Measurements from ENCODE around the gene STK32B. TPM values are rescaled to one million over a fixed set of nuclear protein-coding genes. Genes with fewer than 3 reads are reported as not detected.

The STK32B gene
- total RNA-seq, 1 experiment from 2014 or later: 11.6 TPM

GRCh38 chr4:5118994-5119835, 67.9 kb downstream of the STK32B start:
- no TSS peak for BruUV-seq (replicated peaks)
- intact Hi-C loops (cut with micrococcal nuclease; ENCODE audit: unreplicated experiment) (no loop called here), in situ Hi-C loops (cut with HindIII; ENCODE audit: low pct_unique_long_range_greater_than_20kb, low sequenced_read_pairs) (no loop called here)
- no peaks in the 10 kb centered on the region for H3K27me3 ChIP-seq (ENCODE audit: control insufficient read depth, insufficient read depth, low read length)
- ATAC-seq: peak; percentile 62
- peak overlapping the region; percentile 69 for H3K27ac ChIP-seq (ENCODE audit: low read length)
- CTCF ChIA-PET: no interaction called here
- DNase-seq (ENCODE audit: low read depth, low spot score): no peak
- H3K4me1 ChIP-seq (ENCODE audit: control insufficient read depth, insufficient read depth, low read length): peaks cover 9% of the 10 kb centered on the region
- H3K36me3 ChIP-seq (ENCODE audit: control insufficient read depth, insufficient read depth, low read length): no peaks in the 10 kb centered on the region
- POLR2A ChIA-PET: no interaction called here
- H3K9me3 ChIP-seq (ENCODE audit: control insufficient read depth, insufficient read depth, low read depth, low read length): no peaks in the 10 kb centered on the region
- peak overlapping the region; percentile 30 to 58 for H3K4me3 ChIP-seq (ENCODE audit: low read depth in 2 of 2, low read length in 2 of 2)
- TF ChIP-seq, protein P1, sequence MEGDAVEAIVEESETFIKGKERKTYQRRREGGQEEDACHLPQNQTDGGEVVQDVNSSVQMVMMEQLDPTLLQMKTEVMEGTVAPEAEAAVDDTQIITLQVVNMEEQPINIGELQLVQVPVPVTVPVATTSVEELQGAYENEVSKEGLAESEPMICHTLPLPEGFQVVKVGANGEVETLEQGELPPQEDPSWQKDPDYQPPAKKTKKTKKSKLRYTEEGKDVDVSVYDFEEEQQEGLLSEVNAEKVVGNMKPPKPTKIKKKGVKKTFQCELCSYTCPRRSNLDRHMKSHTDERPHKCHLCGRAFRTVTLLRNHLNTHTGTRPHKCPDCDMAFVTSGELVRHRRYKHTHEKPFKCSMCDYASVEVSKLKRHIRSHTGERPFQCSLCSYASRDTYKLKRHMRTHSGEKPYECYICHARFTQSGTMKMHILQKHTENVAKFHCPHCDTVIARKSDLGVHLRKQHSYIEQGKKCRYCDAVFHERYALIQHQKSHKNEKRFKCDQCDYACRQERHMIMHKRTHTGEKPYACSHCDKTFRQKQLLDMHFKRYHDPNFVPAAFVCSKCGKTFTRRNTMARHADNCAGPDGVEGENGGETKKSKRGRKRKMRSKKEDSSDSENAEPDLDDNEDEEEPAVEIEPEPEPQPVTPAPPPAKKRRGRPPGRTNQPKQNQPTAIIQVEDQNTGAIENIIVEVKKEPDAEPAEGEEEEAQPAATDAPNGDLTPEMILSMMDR (IDR thresholded peaks at IDR 0.05): no peak
- no peak for TF ChIP-seq SIN3A (IDR thresholded peaks at IDR 0.05; ENCODE audit: borderline replicate concordance, insufficient read depth, low read depth, low read length)
- no peak for TF ChIP-seq TCF7L2 (IDR thresholded peaks at IDR 0.05; ENCODE audit: low read depth, low read length)
- TF ChIP-seq POLR2AphosphoS5 (IDR thresholded peaks at IDR 0.05; ENCODE audit: low read depth, low read length): no peak
- TF ChIP-seq, protein P2, sequence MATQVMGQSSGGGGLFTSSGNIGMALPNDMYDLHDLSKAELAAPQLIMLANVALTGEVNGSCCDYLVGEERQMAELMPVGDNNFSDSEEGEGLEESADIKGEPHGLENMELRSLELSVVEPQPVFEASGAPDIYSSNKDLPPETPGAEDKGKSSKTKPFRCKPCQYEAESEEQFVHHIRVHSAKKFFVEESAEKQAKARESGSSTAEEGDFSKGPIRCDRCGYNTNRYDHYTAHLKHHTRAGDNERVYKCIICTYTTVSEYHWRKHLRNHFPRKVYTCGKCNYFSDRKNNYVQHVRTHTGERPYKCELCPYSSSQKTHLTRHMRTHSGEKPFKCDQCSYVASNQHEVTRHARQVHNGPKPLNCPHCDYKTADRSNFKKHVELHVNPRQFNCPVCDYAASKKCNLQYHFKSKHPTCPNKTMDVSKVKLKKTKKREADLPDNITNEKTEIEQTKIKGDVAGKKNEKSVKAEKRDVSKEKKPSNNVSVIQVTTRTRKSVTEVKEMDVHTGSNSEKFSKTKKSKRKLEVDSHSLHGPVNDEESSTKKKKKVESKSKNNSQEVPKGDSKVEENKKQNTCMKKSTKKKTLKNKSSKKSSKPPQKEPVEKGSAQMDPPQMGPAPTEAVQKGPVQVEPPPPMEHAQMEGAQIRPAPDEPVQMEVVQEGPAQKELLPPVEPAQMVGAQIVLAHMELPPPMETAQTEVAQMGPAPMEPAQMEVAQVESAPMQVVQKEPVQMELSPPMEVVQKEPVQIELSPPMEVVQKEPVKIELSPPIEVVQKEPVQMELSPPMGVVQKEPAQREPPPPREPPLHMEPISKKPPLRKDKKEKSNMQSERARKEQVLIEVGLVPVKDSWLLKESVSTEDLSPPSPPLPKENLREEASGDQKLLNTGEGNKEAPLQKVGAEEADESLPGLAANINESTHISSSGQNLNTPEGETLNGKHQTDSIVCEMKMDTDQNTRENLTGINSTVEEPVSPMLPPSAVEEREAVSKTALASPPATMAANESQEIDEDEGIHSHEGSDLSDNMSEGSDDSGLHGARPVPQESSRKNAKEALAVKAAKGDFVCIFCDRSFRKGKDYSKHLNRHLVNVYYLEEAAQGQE (IDR thresholded peaks at IDR 0.05; ENCODE audit: insufficient read depth in 1 of 2, low read depth in 2 of 2, low read length in 1 of 2): no peak

DNA sequence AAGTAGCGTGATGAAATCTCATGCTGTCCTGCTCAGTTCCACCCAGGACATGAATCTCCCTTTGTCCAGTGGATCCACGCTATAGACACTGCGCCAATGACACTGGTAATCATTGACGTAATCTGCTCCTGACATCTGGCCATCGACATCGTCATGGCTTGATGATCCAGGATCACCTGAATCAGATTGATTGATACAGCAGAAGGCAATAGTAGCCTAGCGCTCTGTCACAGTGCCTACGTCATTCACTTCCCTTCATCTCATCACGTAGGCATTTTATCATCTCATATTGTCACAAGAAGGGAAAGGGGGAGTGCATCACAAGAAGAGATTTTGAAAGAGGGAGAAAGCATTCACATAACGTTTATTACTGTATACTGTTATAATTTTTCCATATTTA, 68.8 kb downstream of the STK32B start:
- Histone ChIP-seq H3K36me3 (ENCODE audit: control insufficient read depth, insufficient read depth, low read length) (no peaks in the 10 kb centered on the region), H3K27ac (ENCODE audit: low read length) (peak overlapping the region; percentile 69), H3K27me3 (ENCODE audit: control insufficient read depth, insufficient read depth, low read length) (no peaks in the 10 kb centered on the region), H3K4me3 (ENCODE audit: low read depth in 2 of 2, low read length in 2 of 2) (peak overlapping the region; percentile 30 to 58), H3K9me3 (ENCODE audit: control insufficient read depth, insufficient read depth, low read depth, low read length) (no peaks in the 10 kb centered on the region), H3K4me1 (ENCODE audit: control insufficient read depth, insufficient read depth, low read length) (peaks cover 8% of the 10 kb centered on the region)
- no peak for ATAC-seq
- no TSS peak for BruUV-seq (replicated peaks)
- ChIA-PET CTCF (no interaction called here), POLR2A (no interaction called here)
- TF ChIP-seq TCF7L2 (IDR thresholded peaks at IDR 0.05; ENCODE audit: low read depth, low read length) (no peak), SIN3A (IDR thresholded peaks at IDR 0.05; ENCODE audit: borderline replicate concordance, insufficient read depth, low read depth, low read length) (no peak), POLR2AphosphoS5 (IDR thresholded peaks at IDR 0.05; ENCODE audit: low read depth, low read length) (no peak)
- TF ChIP-seq, protein P2 (IDR thresholded peaks at IDR 0.05; ENCODE audit: insufficient read depth in 1 of 2, low read depth in 2 of 2, low read length in 1 of 2): no peak
- TF ChIP-seq, protein P1 (IDR thresholded peaks at IDR 0.05): no peak
- in situ Hi-C loops (cut with HindIII; ENCODE audit: low pct_unique_long_range_greater_than_20kb, low sequenced_read_pairs): no loop called here
- no peak for DNase-seq (ENCODE audit: low read depth, low spot score)
- intact Hi-C loops (cut with micrococcal nuclease; ENCODE audit: unreplicated experiment): no loop called here

Data from Panc1 (cell line).